HEK293 (cell line): ENCODE measurements around the gene ZFPM1.

Experiments
- BCL11B ChIP-seq: fragments of 450-650 bp; formaldehyde crosslinking; IDR thresholded peaks from 2 replicates; pipeline ENCODE4 v1.5.1; 2016; ENCODE audit warnings: low read depth, missing biosample characterization, missing genetic modification characterization
- GLIS2 ChIP-seq: fragments of 450-650 bp; formaldehyde crosslinking; IDR thresholded peaks from 2 replicates; pipeline ENCODE4 v1.5.1; 2016; ENCODE audit warnings: missing biosample characterization, missing genetic modification characterization
- HOXC10 ChIP-seq: sonication (generic); formaldehyde crosslinking; IDR thresholded peaks from 2 replicates; pipeline ENCODE4 v1.8.1; 2023; ENCODE audit warnings: mild to moderate bottlenecking, missing genetic modification reagents
- KLF1 ChIP-seq: fragments of 450-650 bp; formaldehyde crosslinking; IDR thresholded peaks from 2 replicates; pipeline ENCODE4 v1.5.1; 2016; ENCODE audit warnings: missing biosample characterization, missing genetic modification characterization
- KLF9 ChIP-seq: fragments of 450-650 bp; formaldehyde crosslinking; IDR thresholded peaks from 2 replicates; pipeline ENCODE4 v1.5.1; 2016; ENCODE audit warnings: missing biosample characterization, missing genetic modification characterization, low read depth
- PRDM4 ChIP-seq: fragments of 450-650 bp; formaldehyde crosslinking; IDR thresholded peaks from 2 replicates; pipeline ENCODE4 v1.5.1; 2017; ENCODE audit warnings: missing biosample characterization, missing genetic modification characterization
- SP2 ChIP-seq: fragments of 450-650 bp; formaldehyde crosslinking; IDR thresholded peaks from 2 replicates; pipeline ENCODE4 v1.5.1; 2016; ENCODE audit warnings: missing biosample characterization, missing genetic modification characterization
- YY1 ChIP-seq: fragments of 450-650 bp; formaldehyde crosslinking; IDR thresholded peaks from 2 replicates; pipeline ENCODE4 v1.5.1; 2018; ENCODE audit warnings: missing biosample characterization, missing genetic modification characterization
- ZBTB44 ChIP-seq: fragments of 450-650 bp; IDR thresholded peaks from 2 replicates; pipeline ENCODE4 v1.5.1; 2018; ENCODE audit warnings: missing biosample characterization, mild to moderate bottlenecking, missing genetic modification characterization
- ZNF10 ChIP-seq: fragments of 450-650 bp; formaldehyde crosslinking; IDR thresholded peaks from 2 replicates; pipeline ENCODE4 v1.5.1; 2017; ENCODE audit warnings: missing biosample characterization, missing genetic modification characterization
- ZNF114 ChIP-seq: fragments of 450-650 bp; formaldehyde crosslinking; IDR thresholded peaks from 2 replicates; pipeline ENCODE4 v1.5.0; 2017; ENCODE audit warnings: missing biosample characterization, missing genetic modification characterization
- ZNF2 ChIP-seq: fragments of 450-650 bp; formaldehyde crosslinking; IDR thresholded peaks from 2 replicates; pipeline ENCODE4 v1.5.1; 2016; ENCODE audit warnings: missing biosample characterization, missing genetic modification characterization
- ZNF341 ChIP-seq: fragments of 450-650 bp; formaldehyde crosslinking; IDR thresholded peaks from 2 replicates; pipeline ENCODE4; 2016; ENCODE audit warnings: low read depth, missing biosample characterization, missing genetic modification characterization
- ZNF394 ChIP-seq: fragments of 450-650 bp; formaldehyde crosslinking; IDR thresholded peaks from 2 replicates; pipeline ENCODE4 v1.5.1; 2016; ENCODE audit warnings: missing biosample characterization, missing genetic modification characterization, mild to moderate bottlenecking, moderate library complexity, borderline replicate concordance
- ZNF610 ChIP-seq: fragments of 450-650 bp; formaldehyde crosslinking; IDR thresholded peaks from 2 replicates; pipeline ENCODE4 v1.5.1; 2016; ENCODE audit warnings: missing biosample characterization, missing genetic modification characterization, borderline replicate concordance
- ZNF660 ChIP-seq: fragments of 450-650 bp; IDR thresholded peaks from 2 replicates; pipeline ENCODE4 v1.5.1; 2018; ENCODE audit warnings: missing biosample characterization, mild to moderate bottlenecking, missing genetic modification characterization
- ZNF768 ChIP-seq: fragments of 450-650 bp; formaldehyde crosslinking; IDR thresholded peaks from 2 replicates; pipeline ENCODE4 v1.5.1; 2018; ENCODE audit warnings: missing biosample characterization, mild to moderate bottlenecking, missing genetic modification characterization
- ZSCAN16 ChIP-seq: fragments of 450-650 bp; formaldehyde crosslinking; IDR thresholded peaks from 2 replicates; pipeline ENCODE4 v1.5.1; 2016; ENCODE audit warnings: missing biosample characterization, missing genetic modification characterization
- TF ChIP-seq, protein P1 (sequence below): fragments of 450-650 bp; formaldehyde crosslinking; IDR thresholded peaks from 2 replicates; pipeline ENCODE4 v1.5.1; 2016; ENCODE audit warnings: missing biosample characterization, missing genetic modification characterization
- TF ChIP-seq, protein P2 (sequence below): fragments of 450-650 bp; formaldehyde crosslinking; IDR thresholded peaks from 2 replicates; pipeline ENCODE4 v1.5.1; 2016; ENCODE audit warnings: missing biosample characterization, missing genetic modification characterization
- TF ChIP-seq, protein P3 (sequence below): fragments of 450-650 bp; formaldehyde crosslinking; IDR thresholded peaks from 2 replicates; pipeline ENCODE4 v1.5.1; 2016; ENCODE audit warnings: missing biosample characterization, missing genetic modification characterization, borderline replicate concordance
- TF ChIP-seq, protein P4 (sequence below): fragments of 450-650 bp; formaldehyde crosslinking; IDR thresholded peaks from 2 replicates; pipeline ENCODE4 v1.5.1; 2016; ENCODE audit warnings: missing biosample characterization, missing genetic modification characterization

ZFPM1 gene

GRCh38 chr16:88510091-88510994, 57.3 kb downstream of the ZFPM1 start (continued):
- TF ChIP-seq, protein P1, sequence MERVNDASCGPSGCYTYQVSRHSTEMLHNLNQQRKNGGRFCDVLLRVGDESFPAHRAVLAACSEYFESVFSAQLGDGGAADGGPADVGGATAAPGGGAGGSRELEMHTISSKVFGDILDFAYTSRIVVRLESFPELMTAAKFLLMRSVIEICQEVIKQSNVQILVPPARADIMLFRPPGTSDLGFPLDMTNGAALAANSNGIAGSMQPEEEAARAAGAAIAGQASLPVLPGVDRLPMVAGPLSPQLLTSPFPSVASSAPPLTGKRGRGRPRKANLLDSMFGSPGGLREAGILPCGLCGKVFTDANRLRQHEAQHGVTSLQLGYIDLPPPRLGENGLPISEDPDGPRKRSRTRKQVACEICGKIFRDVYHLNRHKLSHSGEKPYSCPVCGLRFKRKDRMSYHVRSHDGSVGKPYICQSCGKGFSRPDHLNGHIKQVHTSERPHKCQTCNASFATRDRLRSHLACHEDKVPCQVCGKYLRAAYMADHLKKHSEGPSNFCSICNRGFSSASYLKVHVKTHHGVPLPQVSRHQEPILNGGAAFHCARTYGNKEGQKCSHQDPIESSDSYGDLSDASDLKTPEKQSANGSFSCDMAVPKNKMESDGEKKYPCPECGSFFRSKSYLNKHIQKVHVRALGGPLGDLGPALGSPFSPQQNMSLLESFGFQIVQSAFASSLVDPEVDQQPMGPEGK (tag by site-specific recombination) = peak; percentile 75
- peak; percentile 6; the same call in 1 of the 2 replicates for TF ChIP-seq SP2 (tag by site-specific recombination)
- TF ChIP-seq, protein P2, sequence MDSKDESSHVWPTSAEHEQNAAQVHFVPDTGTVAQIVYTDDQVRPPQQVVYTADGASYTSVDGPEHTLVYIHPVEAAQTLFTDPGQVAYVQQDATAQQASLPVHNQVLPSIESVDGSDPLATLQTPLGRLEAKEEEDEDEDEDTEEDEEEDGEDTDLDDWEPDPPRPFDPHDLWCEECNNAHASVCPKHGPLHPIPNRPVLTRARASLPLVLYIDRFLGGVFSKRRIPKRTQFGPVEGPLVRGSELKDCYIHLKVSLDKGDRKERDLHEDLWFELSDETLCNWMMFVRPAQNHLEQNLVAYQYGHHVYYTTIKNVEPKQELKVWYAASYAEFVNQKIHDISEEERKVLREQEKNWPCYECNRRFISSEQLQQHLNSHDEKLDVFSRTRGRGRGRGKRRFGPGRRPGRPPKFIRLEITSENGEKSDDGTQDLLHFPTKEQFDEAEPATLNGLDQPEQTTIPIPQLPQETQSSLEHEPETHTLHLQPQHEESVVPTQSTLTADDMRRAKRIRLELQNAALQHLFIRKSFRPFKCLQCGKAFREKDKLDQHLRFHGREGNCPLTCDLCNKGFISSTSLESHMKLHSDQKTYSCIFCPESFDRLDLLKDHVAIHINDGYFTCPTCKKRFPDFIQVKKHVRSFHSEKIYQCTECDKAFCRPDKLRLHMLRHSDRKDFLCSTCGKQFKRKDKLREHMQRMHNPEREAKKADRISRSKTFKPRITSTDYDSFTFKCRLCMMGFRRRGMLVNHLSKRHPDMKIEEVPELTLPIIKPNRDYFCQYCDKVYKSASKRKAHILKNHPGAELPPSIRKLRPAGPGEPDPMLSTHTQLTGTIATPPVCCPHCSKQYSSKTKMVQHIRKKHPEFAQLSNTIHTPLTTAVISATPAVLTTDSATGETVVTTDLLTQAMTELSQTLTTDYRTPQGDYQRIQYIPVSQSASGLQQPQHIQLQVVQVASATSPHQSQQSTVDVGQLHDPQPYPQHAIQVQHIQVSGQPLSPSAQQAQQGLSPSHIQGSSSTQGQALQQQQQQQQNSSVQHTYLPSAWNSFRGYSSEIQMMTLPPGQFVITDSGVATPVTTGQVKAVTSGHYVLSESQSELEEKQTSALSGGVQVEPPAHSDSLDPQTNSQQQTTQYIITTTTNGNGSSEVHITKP (tag by site-specific recombination) = peak; percentile 97
- 0 out of 2 replicates have a peak, but pooled peaks have one; percentile 66 for TF ChIP-seq ZNF10 (tag by site-specific recombination)
- peak; percentile 71; the same call in 1 of the 2 replicates for TF ChIP-seq BCL11B (tag by site-specific recombination)
- no peak; the same call in 1 of the 2 replicates for TF ChIP-seq ZNF394 (tag by site-specific recombination)
- peak; percentile 92 for TF ChIP-seq ZNF341
- TF ChIP-seq KLF1 (tag by site-specific recombination) = no peak; the same call in 1 of the 2 replicates
- TF ChIP-seq ZNF660 (tag by site-specific recombination) = 0 out of 2 replicates have a peak, but pooled peaks have one; percentile 39
- TF ChIP-seq ZSCAN16 = no peak
- TF ChIP-seq ZNF768 (tag by site-specific recombination) = peak; percentile 86; the same call in 1 of the 2 replicates
- 0 out of 2 replicates have a peak, but pooled peaks have one; percentile 19 for TF ChIP-seq YY1
- peak; percentile 60; the same call in 1 of the 2 replicates for TF ChIP-seq ZNF610
- peak; percentile 88 for TF ChIP-seq ZBTB44
- TF ChIP-seq GLIS2 (tag by site-specific recombination) = peak; percentile 63
- TF ChIP-seq ZNF2 = peak; percentile 74
- TF ChIP-seq ZNF114 (tag by site-specific recombination) = no peak
- TF ChIP-seq, protein P3, sequence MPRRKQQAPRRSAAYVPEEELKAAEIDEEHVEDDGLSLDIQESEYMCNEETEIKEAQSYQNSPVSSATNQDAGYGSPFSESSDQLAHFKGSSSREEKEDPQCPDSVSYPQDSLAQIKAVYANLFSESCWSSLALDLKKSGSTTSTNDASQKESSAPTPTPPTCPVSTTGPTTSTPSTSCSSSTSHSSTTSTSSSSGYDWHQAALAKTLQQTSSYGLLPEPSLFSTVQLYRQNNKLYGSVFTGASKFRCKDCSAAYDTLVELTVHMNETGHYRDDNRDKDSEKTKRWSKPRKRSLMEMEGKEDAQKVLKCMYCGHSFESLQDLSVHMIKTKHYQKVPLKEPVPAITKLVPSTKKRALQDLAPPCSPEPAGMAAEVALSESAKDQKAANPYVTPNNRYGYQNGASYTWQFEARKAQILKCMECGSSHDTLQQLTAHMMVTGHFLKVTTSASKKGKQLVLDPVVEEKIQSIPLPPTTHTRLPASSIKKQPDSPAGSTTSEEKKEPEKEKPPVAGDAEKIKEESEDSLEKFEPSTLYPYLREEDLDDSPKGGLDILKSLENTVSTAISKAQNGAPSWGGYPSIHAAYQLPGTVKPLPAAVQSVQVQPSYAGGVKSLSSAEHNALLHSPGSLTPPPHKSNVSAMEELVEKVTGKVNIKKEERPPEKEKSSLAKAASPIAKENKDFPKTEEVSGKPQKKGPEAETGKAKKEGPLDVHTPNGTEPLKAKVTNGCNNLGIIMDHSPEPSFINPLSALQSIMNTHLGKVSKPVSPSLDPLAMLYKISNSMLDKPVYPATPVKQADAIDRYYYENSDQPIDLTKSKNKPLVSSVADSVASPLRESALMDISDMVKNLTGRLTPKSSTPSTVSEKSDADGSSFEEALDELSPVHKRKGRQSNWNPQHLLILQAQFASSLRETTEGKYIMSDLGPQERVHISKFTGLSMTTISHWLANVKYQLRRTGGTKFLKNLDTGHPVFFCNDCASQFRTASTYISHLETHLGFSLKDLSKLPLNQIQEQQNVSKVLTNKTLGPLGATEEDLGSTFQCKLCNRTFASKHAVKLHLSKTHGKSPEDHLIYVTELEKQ (tag by site-specific recombination) = peak; percentile 47; the same call in 1 of the 2 replicates
- TF ChIP-seq HOXC10 (CRISPR knock-in tag) = no peak
- TF ChIP-seq, protein P4, sequence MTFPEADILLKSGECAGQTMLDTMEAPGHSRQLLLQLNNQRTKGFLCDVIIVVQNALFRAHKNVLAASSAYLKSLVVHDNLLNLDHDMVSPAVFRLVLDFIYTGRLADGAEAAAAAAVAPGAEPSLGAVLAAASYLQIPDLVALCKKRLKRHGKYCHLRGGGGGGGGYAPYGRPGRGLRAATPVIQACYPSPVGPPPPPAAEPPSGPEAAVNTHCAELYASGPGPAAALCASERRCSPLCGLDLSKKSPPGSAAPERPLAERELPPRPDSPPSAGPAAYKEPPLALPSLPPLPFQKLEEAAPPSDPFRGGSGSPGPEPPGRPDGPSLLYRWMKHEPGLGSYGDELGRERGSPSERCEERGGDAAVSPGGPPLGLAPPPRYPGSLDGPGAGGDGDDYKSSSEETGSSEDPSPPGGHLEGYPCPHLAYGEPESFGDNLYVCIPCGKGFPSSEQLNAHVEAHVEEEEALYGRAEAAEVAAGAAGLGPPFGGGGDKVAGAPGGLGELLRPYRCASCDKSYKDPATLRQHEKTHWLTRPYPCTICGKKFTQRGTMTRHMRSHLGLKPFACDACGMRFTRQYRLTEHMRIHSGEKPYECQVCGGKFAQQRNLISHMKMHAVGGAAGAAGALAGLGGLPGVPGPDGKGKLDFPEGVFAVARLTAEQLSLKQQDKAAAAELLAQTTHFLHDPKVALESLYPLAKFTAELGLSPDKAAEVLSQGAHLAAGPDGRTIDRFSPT (tag by site-specific recombination) = peak; percentile 44; the same call in 1 of the 2 replicates
- TF ChIP-seq PRDM4 (tag by site-specific recombination) = peak; percentile 80
- TF ChIP-seq KLF9 = peak; percentile 42; the same call in 1 of the 2 replicates
